Superior temporal gyrus (tissue), 1 donor: Measurements from ENCODE around the gene CDH2.
A peak's percentile ranks its signal among the peaks of the same experiment; 100 is the strongest.

ENCODE experiments used
- DNase-seq: peaks from one replicate; pipeline ENCODE4 v3.0.0-alpha.2; 2016; ENCODE audit errors: extremely low spot score

Gene CDH2

GRCh38 chr18:28088477-28088876 is 88.5 kb downstream of the CDH2 start:
- DNase-seq: no peak

- DNase-seq: peak; percentile 91
Measured at GRCh38 chr18:28086670-28087552, 90.0 kb downstream of the CDH2 start.

DNA sequence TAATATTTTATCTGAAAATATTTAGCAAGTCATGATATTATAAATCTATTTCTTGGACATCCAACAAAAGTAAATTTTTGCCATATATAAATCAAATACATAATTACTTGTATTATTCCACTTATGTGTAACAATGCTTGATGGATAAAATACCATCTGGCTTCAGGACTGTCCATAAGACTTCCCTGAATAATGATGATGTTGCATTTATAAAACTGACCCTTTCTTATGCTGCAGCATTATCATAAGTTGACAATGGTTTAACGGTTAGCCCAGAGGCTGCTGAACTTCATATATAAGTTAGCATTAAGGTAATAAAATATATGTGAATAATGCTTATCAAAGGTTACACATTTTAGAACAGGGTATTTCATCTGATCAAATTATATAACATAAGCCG is 95.4 kb downstream of the CDH2 start:
- no peak for DNase-seq

GRCh38 chr18:28080876-28081300 is 96.0 kb downstream of the CDH2 start:
- DNase-seq: no peak

DNA sequence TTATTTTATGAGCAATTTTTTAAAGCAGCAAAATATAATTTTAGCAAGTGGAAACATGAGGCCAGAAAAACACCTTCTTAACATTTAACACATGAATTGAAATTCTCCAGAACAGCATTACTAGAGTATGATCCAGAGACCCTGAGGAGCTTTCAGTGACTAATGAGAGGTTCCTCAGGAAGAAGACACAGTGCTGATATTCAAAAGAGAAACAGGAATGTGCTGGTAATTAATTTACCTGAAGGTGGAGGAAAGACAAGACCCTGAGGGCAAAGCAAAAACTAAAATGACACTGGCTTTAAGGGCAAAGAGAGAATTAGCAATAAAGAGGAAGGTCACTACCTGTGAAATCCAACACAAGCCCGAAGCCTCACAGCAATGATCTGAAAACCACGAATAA is 97.0 kb downstream of the CDH2 start:
- no peak for DNase-seq

DNA sequence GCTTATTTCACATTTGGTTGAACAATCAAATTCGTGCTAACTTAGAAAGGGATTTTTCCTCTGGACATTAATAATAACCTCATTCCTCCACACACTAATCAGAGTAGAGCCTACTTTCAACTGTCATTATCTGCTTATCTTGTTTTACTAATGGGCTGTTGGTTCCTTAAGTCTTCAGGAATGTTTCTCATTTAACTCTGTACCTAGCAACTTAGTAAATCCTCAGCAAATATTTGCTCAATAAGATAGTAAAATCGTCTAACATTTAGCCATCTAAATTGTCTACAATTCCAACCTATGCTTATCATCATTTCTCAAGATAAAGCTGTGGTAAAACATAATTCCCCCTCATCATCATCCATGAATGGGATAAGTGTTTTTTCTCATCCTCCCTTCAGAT is 98.1 kb downstream of the CDH2 start:
- no peak for DNase-seq

DNA sequence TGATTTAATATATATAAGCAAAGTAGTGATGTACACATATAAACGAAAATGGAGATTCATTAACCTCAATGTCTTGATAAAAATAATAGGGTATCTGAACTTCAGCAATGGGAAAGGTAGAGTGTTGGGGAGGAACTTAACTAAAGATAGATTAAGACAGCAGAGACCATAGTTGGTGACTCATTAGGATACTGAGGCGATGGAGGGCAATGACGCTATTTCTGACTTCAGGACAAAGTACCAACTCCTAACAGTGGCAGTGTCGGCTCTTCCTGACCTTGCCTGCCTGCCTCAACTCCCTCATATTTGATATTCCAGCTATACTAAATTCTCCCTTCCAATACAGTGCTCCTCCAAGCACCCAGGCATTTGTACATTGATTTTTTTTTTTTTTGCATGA is 98.6 kb downstream of the CDH2 start:
- no peak for DNase-seq

DNA sequence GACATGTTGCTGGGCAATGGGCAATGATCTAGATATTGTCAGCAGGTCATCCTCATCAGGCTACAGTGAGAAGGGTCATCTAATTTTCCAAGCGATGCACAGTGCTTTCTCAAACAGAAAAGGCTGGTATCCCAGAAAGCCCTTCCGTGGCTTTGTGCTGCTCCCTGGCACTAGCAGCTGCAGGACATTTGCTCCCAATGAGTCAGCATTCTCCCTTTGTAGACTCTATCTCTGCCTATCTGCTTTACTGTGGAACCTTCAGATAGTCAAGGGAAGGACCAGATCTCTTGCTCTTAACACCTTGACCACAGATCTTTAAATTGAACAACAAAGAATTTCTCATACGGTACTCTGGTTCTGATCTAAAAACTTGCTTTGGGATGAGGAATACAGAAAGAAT is 101.4 kb downstream of the CDH2 start:
- DNase-seq: peak; percentile 70

DNA sequence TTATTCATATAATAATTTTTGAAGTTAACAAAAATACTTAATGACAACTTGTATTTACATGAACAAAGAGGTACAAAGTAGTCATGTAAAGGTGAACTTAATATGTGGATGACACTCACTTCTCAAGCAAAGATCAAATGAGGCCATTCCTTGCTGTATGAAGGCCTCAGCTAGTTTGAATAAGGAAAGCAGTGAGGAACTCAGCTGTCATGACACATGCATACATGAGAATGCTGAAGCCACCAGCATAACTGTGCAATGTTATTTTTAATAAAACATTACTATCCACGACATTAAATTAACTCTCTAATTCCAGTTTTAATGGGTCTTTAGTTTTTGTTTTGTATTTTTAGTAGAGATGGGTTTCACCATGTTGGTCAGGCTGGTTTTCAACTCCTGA is 102.9 kb downstream of the CDH2 start:
- no peak for DNase-seq

GRCh38 chr18:28073658-28074057 is 103.3 kb downstream of the CDH2 start:
- DNase-seq: no peak

GRCh38 chr18:28071199-28071598 is 105.7 kb downstream of the CDH2 start:
- DNase-seq: no peak

GRCh38 chr18:28068207-28068606 is 108.7 kb downstream of the CDH2 start:
- no peak for DNase-seq

- DNase-seq: no peak
Measured at GRCh38 chr18:28067346-28067745, 109.6 kb downstream of the CDH2 start.

DNA sequence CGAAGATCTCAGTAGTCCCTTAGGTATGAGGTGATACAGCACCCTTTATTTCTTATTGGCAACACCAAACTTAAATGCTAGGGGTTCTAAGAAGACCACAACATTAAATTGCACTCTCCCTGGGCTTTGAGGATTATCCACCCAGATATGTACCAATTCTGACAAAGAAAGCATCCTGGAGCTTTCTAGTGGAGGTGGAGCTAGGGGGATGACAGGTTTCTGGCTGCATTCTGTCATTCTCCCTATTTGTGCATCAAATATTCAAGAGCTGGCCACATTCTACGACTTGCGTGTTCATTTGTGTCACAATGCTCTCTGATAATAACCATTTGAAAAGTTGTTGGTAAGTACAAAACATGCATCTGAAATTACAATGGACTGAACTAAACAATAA is 111.1 kb downstream of the CDH2 start:
- DNase-seq: no peak

GRCh38 chr18:28065031-28065792 is 111.7 kb downstream of the CDH2 start:
- no peak for DNase-seq

GRCh38 chr18:28063926-28064325 is 113.0 kb downstream of the CDH2 start:
- no peak for DNase-seq

DNA sequence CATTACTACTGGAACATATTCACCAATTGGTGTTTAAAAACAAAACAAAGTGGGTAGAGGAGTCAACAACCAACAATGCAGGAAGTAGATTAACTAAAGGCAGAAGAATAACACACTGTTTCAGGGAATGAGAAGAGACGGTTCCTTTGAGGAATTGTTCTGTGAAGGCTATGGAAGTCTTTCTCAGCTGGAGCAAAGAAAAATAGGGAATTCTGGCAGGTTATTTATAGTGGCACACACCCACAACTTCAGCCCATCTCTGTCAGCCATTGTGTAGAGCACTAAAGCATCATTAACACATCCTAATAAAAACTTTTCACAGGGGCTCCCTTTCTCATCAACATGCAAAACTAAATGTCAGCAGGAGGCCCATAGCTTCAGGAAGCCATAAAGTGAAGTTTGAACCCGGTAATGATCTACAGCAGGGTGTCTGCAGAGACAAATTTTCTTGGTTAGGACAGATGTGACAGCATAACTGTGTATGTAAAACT is 113.6 kb downstream of the CDH2 start:
- no peak for DNase-seq

DNA sequence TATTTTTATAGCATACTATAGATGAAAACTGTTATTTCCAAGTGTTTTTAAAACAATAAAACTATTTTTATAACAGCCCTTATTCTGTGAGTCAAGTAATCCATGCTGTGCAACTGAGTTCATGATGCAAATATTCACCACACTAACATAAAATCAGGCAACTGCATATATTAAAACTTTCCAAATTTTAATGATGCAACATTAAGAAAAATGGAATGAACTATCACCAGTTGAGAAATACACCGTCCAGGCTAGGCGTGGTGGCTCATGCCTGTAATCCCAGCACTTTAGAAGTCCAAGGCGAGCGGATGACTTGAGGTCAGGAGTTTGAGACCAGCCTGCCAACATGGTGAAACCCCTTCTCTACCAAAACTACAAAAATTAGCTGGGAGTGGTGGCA is 114.5 kb downstream of the CDH2 start:
- no peak for DNase-seq

DNA sequence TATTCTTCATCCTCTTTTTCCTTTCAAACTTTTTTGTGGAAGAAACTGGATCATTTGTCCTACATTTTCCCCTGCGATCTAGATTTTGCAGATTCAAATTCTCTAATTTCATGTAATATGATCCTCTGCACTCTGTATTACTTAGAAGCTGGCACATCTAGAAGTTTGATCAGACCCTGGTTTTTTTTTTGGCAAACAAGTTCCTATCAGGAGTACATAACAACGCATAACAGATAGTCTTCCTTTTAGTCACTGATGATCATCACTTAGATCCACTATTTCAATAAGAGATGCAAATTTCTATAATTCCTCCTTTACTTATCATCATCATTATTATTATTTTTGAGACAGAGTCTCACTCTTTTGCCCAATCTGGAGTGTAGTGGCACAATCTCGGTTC is 117.1 kb downstream of the CDH2 start:
- no peak for DNase-seq

GRCh38 chr18:28050545-28050944 is 126.4 kb downstream of the CDH2 start:
- DNase-seq: no peak

DNA sequence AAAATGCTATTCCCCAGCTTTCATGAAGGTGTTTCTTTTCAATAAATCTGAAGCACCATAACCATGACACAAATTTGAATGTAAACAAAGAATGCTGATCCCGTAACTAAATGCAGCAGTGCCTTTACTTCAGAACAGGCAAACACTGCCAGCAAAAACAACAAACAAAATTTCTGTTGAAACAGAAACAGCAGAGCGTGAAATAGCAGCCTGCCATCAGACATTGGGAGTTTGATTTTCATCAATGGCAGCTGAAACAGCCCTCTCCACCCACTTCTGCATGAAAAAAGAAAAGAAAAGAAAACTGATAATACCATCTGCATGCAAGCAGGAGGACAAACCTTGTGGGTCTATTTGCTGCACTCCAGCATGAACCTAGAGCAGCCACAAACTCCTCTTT is 128.3 kb downstream of the CDH2 start:
- DNase-seq: no peak

DNA sequence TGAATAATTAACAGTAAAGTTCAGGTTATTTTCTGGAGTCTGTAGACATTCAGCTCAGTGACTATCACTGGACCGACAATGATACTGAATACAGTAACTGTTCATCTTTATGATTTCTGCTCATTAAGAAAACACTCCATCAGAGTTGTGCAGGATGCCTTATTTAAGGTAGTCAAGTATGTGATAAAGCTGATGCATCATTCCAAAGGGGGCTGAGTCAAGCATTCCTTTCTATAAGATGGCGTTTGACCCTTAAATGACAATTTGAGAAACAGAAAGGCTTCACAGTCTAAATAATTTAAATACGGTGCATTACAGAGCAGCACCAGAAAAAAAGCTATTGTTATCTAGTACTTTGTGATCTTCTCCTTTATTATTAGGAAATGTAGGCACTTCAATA is 131.1 kb downstream of the CDH2 start:
- DNase-seq: no peak
